ENCODE data around the gene SV2A. TPM values are rescaled to one million over a fixed set of nuclear protein-coding genes. Genes with fewer than 3 reads are reported as not detected.
"Not testable (repeated sequence)": the region's sequence is repeated elsewhere in the genome, so short reads cannot be mapped to it uniquely, and the experiment has no call there.

SV2A gene
- polyA plus RNA-seq, 4 donors: 0.54 to 3.9 (median 1.9) TPM; not detected in 1

- Histone ChIP-seq H3K36me3 (ENCODE audit: control insufficient read depth in 3 of 3, insufficient read depth in 2 of 3, low read depth in 1 of 3, low read length in 3 of 3) (peaks cover 0 to 29% (median 15%) of the 10 kb centered on the region in 3 donors), H3K9me3 (ENCODE audit: control insufficient read depth in 2 of 2, insufficient read depth in 1 of 2, low read depth in 1 of 2, low read length in 1 of 2) (peaks cover 0 to 13% of the 10 kb centered on the region in 2 donors)
- not testable (repeated sequence) for DNase-seq; H3K27me3 ChIP-seq (ENCODE audit: control insufficient read depth in 3 of 3, insufficient read depth in 3 of 3, low read length in 3 of 3); H3K27ac ChIP-seq (ENCODE audit: low read depth in 1 of 3, low read length in 2 of 3); H3K4me3 ChIP-seq (ENCODE audit: low read depth in 1 of 3, low read length in 3 of 3); FAIRE-seq; H3K4me1 ChIP-seq (ENCODE audit: control insufficient read depth in 3 of 3, insufficient read depth in 2 of 3, low read depth in 1 of 3, low read length in 2 of 3)
- WGBS, 3 donors: 95 to 99% (median 97%) methylated on average over 11 to 14 of the region's 14 CpGs
These were observed 39.9 kb upstream of the SV2A start for GRCh38 chr1:149957548-149957947.

DNA sequence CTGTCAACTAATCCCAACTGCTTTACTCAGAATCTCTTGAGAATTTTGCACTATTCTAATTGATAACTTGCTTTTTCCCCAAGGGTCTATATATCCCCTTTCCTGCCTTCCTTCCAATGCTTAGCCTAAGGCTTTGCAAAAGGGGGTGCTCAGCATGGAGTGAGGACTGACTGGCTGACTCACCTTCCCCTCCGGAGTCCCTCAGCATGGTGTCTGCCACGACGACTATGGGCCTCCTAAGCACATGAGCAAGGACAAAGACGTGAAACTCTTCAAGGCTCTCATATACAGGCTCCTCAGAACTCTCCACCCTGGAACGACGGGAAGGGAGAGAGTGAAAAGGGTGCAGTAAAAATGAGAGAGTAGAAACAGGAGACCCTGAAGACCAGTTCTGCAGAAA is 32.3 kb upstream of the SV2A start:
- Histone ChIP-seq H3K9me3 (ENCODE audit: control insufficient read depth in 2 of 2, insufficient read depth in 1 of 2, low read depth in 1 of 2, low read length in 1 of 2) (no peaks in the 10 kb centered on the region), H3K4me3 (ENCODE audit: low read depth in 1 of 3, low read length in 3 of 3) (no peak overlapping the region), H3K27me3 (ENCODE audit: control insufficient read depth in 3 of 3, insufficient read depth in 3 of 3, low read length in 3 of 3) (no peaks in the 10 kb centered on the region), H3K36me3 (ENCODE audit: control insufficient read depth in 3 of 3, insufficient read depth in 2 of 3, low read depth in 1 of 3, low read length in 3 of 3) (peaks cover 12 to 39% (median 19%) of the 10 kb centered on the region in 3 donors), H3K4me1 (ENCODE audit: control insufficient read depth in 3 of 3, insufficient read depth in 2 of 3, low read depth in 1 of 3, low read length in 2 of 3) (no peaks in the 10 kb centered on the region), H3K27ac (ENCODE audit: low read depth in 1 of 3, low read length in 2 of 3) (no peak overlapping the region)
- 85 to 90% (median 87%) methylated on average over 6 of the region's 6 CpGs for WGBS, 3 donors
- FAIRE-seq (no peak), DNase-seq (no peak)

DNA sequence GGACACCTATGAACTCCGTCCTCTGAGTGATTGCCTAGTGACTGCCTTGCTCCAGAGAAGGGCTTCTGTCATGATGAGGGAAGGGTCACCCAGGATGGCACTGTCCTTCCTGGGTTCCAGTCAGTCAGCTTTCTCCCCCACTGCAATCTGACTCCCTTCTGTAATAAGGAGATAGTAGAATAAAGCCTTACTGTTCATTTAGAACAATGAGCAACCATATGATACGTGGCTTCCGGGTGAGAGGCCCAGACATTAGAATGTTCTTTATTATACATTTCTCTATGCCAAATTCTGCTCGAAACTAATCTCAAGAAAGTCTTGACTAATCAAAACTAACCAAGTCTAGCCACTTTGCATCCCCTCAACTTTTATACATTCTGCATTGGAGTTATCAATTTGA is 27.6 kb upstream of the SV2A start:
- Histone ChIP-seq H3K4me1 (ENCODE audit: control insufficient read depth in 3 of 3, insufficient read depth in 2 of 3, low read depth in 1 of 3, low read length in 2 of 3) (peaks cover 0 to 8% (median 2%) of the 10 kb centered on the region in 3 donors), H3K27ac (ENCODE audit: low read depth in 1 of 3, low read length in 2 of 3) (no peak overlapping the region), H3K4me3 (ENCODE audit: low read depth in 1 of 3, low read length in 3 of 3) (no peak overlapping the region), H3K36me3 (ENCODE audit: control insufficient read depth in 3 of 3, insufficient read depth in 2 of 3, low read depth in 1 of 3, low read length in 3 of 3) (peaks cover 18 to 55% (median 21%) of the 10 kb centered on the region in 3 donors), H3K9me3 (ENCODE audit: control insufficient read depth in 2 of 2, insufficient read depth in 1 of 2, low read depth in 1 of 2, low read length in 1 of 2) (no peaks in the 10 kb centered on the region), H3K27me3 (ENCODE audit: control insufficient read depth in 3 of 3, insufficient read depth in 3 of 3, low read length in 3 of 3) (no peaks in the 10 kb centered on the region)
- DNase-seq: no peak
- 91 to 94% (median 92%) methylated on average over 4 of the region's 4 CpGs for WGBS, 3 donors
- FAIRE-seq: no peak

DNA sequence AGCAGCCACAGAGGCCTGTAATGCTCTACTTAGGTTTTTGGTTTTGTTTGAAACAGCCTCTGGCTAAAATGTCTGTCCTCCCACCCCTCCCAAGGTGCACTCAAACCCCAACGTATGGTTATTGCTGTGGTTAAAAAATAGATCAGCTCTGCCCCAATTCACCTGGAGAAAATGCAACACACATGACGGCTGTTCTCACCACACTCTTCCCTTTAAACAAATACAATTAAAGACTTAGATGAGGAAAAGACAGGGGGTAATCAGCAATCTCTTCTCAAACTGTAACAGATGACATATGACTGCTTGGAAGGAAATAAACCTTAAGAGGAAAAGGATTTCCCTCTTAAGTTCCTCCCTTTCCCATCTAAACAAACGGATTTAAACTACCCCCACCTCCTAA is 25.2 kb upstream of the SV2A start:
- FAIRE-seq: no peak
- H3K27ac ChIP-seq (ENCODE audit: low read depth in 1 of 3, low read length in 2 of 3): peak overlapping the region in 2 of 3 donors; percentile 27 to 42

GRCh38 chr1:149942207-149942606 is 24.6 kb upstream of the SV2A start:
- H3K27me3 ChIP-seq (ENCODE audit: control insufficient read depth in 3 of 3, insufficient read depth in 3 of 3, low read length in 3 of 3): no peaks in the 10 kb centered on the region
- peaks cover 4 to 34% (median 13%) of the 10 kb centered on the region in 3 donors for H3K36me3 ChIP-seq (ENCODE audit: control insufficient read depth in 3 of 3, insufficient read depth in 2 of 3, low read depth in 1 of 3, low read length in 3 of 3)
- peak overlapping the region in 1 of 3 donors; percentile 47 for H3K27ac ChIP-seq (ENCODE audit: low read depth in 1 of 3, low read length in 2 of 3)
- DNase-seq: peak in 1 of 2 donors; percentile 63
- no peak for FAIRE-seq
- H3K4me3 ChIP-seq (ENCODE audit: low read depth in 1 of 3, low read length in 3 of 3): peak overlapping the region in 1 of 3 donors; percentile 7
- H3K9me3 ChIP-seq (ENCODE audit: control insufficient read depth in 2 of 2, insufficient read depth in 1 of 2, low read depth in 1 of 2, low read length in 1 of 2): no peaks in the 10 kb centered on the region
- H3K4me1 ChIP-seq (ENCODE audit: control insufficient read depth in 3 of 3, insufficient read depth in 2 of 3, low read depth in 1 of 3, low read length in 2 of 3): peaks cover 2 to 34% (median 6%) of the 10 kb centered on the region in 3 donors
- 34 to 68% (median 61%) methylated on average over 5 of the region's 5 CpGs for WGBS, 3 donors

More for the DNA sequence above, 25.2 kb upstream of the SV2A start:
- H3K4me3 ChIP-seq (ENCODE audit: low read depth in 1 of 3, low read length in 3 of 3): no peak overlapping the region
- H3K27me3 ChIP-seq (ENCODE audit: control insufficient read depth in 3 of 3, insufficient read depth in 3 of 3, low read length in 3 of 3): no peaks in the 10 kb centered on the region
- H3K36me3 ChIP-seq (ENCODE audit: control insufficient read depth in 3 of 3, insufficient read depth in 2 of 3, low read depth in 1 of 3, low read length in 3 of 3): peaks cover 7 to 37% (median 16%) of the 10 kb centered on the region in 3 donors
- H3K4me1 ChIP-seq (ENCODE audit: control insufficient read depth in 3 of 3, insufficient read depth in 2 of 3, low read depth in 1 of 3, low read length in 2 of 3): peaks cover 2 to 27% (median 2%) of the 10 kb centered on the region in 3 donors
- 30 to 46% (median 39%) methylated on average over 3 of the region's 3 CpGs for WGBS, 3 donors
- DNase-seq: peak in 1 of 2 donors; percentile 34
- no peaks in the 10 kb centered on the region for H3K9me3 ChIP-seq (ENCODE audit: control insufficient read depth in 2 of 2, insufficient read depth in 1 of 2, low read depth in 1 of 2, low read length in 1 of 2)

- Histone ChIP-seq H3K9me3 (ENCODE audit: control insufficient read depth in 2 of 2, insufficient read depth in 1 of 2, low read depth in 1 of 2, low read length in 1 of 2) (no peaks in the 10 kb centered on the region), H3K4me1 (ENCODE audit: control insufficient read depth in 3 of 3, insufficient read depth in 2 of 3, low read depth in 1 of 3, low read length in 2 of 3) (peaks cover 2 to 43% (median 9%) of the 10 kb centered on the region in 3 donors), H3K36me3 (ENCODE audit: control insufficient read depth in 3 of 3, insufficient read depth in 2 of 3, low read depth in 1 of 3, low read length in 3 of 3) (peaks cover 4 to 20% (median 11%) of the 10 kb centered on the region in 3 donors), H3K27me3 (ENCODE audit: control insufficient read depth in 3 of 3, insufficient read depth in 3 of 3, low read length in 3 of 3) (no peaks in the 10 kb centered on the region), H3K27ac (ENCODE audit: low read depth in 1 of 3, low read length in 2 of 3) (peak overlapping the region in 2 of 3 donors; percentile 71 to 93), H3K4me3 (ENCODE audit: low read depth in 1 of 3, low read length in 3 of 3) (no peak overlapping the region)
- WGBS, 3 donors: 89 to 96% (median 91%) methylated on average over 3 of the region's 3 CpGs
- DNase-seq (no peak), FAIRE-seq (no peak)
These were observed 22.8 kb upstream of the SV2A start for GRCh38 chr1:149940427-149940826.

GRCh38 chr1:149938668-149939003 is 21.0 kb upstream of the SV2A start:
- not testable (repeated sequence) for FAIRE-seq; DNase-seq; H3K27me3 ChIP-seq (ENCODE audit: control insufficient read depth in 3 of 3, insufficient read depth in 3 of 3, low read length in 3 of 3); H3K9me3 ChIP-seq (ENCODE audit: control insufficient read depth in 2 of 2, insufficient read depth in 1 of 2, low read depth in 1 of 2, low read length in 1 of 2)
- WGBS, 3 donors: 6 to 49% (median 31%) methylated on average over 12 to 13 of the region's 13 CpGs
- Histone ChIP-seq H3K27ac (ENCODE audit: low read depth in 1 of 3, low read length in 2 of 3) (peak overlapping the region; percentile 75 to 93 (median 91)), H3K4me3 (ENCODE audit: low read depth in 1 of 3, low read length in 3 of 3) (peak overlapping the region in 2 of 3 donors; percentile 6 to 27), H3K4me1 (ENCODE audit: control insufficient read depth in 3 of 3, insufficient read depth in 2 of 3, low read depth in 1 of 3, low read length in 2 of 3) (peaks cover 6 to 53% (median 9%) of the 10 kb centered on the region in 3 donors), H3K36me3 (ENCODE audit: control insufficient read depth in 3 of 3, insufficient read depth in 2 of 3, low read depth in 1 of 3, low read length in 3 of 3) (peaks cover 0 to 20% (median 5%) of the 10 kb centered on the region in 3 donors)

- DNase-seq (peak; percentile 57 to 70), FAIRE-seq (no peak)
- H3K4me1 ChIP-seq (ENCODE audit: control insufficient read depth in 3 of 3, insufficient read depth in 2 of 3, low read depth in 1 of 3, low read length in 2 of 3): peaks cover 6 to 59% (median 9%) of the 10 kb centered on the region in 3 donors
- H3K4me3 ChIP-seq (ENCODE audit: low read depth in 1 of 3, low read length in 3 of 3): peak overlapping the region in 1 of 3 donors; percentile 14
- H3K27ac ChIP-seq (ENCODE audit: low read depth in 1 of 3, low read length in 2 of 3): peak overlapping the region; percentile 75 to 93 (median 91)
- H3K36me3 ChIP-seq (ENCODE audit: control insufficient read depth in 3 of 3, insufficient read depth in 2 of 3, low read depth in 1 of 3, low read length in 3 of 3): peaks cover 0 to 25% (median 6%) of the 10 kb centered on the region in 3 donors
- H3K9me3 ChIP-seq (ENCODE audit: control insufficient read depth in 2 of 2, insufficient read depth in 1 of 2, low read depth in 1 of 2, low read length in 1 of 2): no peaks in the 10 kb centered on the region
- no peaks in the 10 kb centered on the region for H3K27me3 ChIP-seq (ENCODE audit: control insufficient read depth in 3 of 3, insufficient read depth in 3 of 3, low read length in 3 of 3)
These were observed 20.1 kb upstream of the SV2A start for GRCh38 chr1:149937759-149938158.

Data from small intestine (tissue), 7 donors.